Endothelial cell of umbilical vein (primary cell): ENCODE data around the gene DOCK1. TPM values are rescaled to one million over a fixed set of nuclear protein-coding genes. Genes with fewer than 3 reads are reported as not detected.
A peak's percentile ranks its signal among the peaks of the same experiment; 100 is the strongest.

Source experiments
- BruUV-seq: library from RNA; stranded (reverse); fragments of 400-500 nt; replicated peaks from 2 replicates; lab custom pipeline; 2021; lab: Mats Ljungman, UMichigan
- CTCF ChIA-PET: fragments of 300-600, 350-600 bp; sonication (Branson Sonifier 250); formaldehyde crosslinking; loops from one replicate; lab custom pipeline; 2021; ENCODE audit warnings: antibody characterized with exemption, inconsistent platforms; lab: Charles Lee
- POLR2A ChIA-PET: fragments of 300-600, 350-600 bp; sonication (Branson Sonifier 250); formaldehyde crosslinking; loops from one replicate; lab custom pipeline; 2021; ENCODE audit warnings: antibody characterized with exemption, inconsistent platforms; lab: Charles Lee
- DNase-seq: peaks from one replicate; pipeline ENCODE4 v3.0.0-alpha.2; 2011; ENCODE audit warnings: low read depth, low spot score
- FAIRE-seq: peaks from 2 replicates; lab custom pipeline; 2011; peaks lifted over from hg19 to GRCh38; lab: Jason Lieb, UNC
- H2AFZ ChIP-seq: 2 replicates; pipeline ENCODE4 v1.6.0; 2012; ENCODE audit warnings: low read depth, low read length, control low read depth, inconsistent platforms
- H3K27ac ChIP-seq: 2 replicates; pipeline ENCODE4 v1.5.1; 2011; ENCODE audit warnings: low read depth, mild to moderate bottlenecking, control low read depth, low read length, moderate library complexity; ENCODE audit not compliant: insufficient read depth
- H3K27me3 ChIP-seq, 2 experiments: 2 replicates each; pipeline versions ENCODE4 v1.6.0 to v1.6.1; 2011; ENCODE audit warnings: low read length in 2 of 2, mixed read lengths in 1 of 2; ENCODE audit not compliant: control insufficient read depth in 2 of 2, insufficient read depth in 2 of 2
- H3K36me3 ChIP-seq, 2 experiments: 2 replicates in 1 of 2; 3 replicates in 1 of 2; pipeline ENCODE4 v1.5.1; 2011; ENCODE audit warnings: low read length in 2 of 2, mild to moderate bottlenecking in 1 of 2, moderate library complexity in 1 of 2; ENCODE audit not compliant: control insufficient read depth in 2 of 2, insufficient read depth in 2 of 2; ENCODE audit errors: extremely low read depth in 1 of 2
- H3K4me1 ChIP-seq: 3 replicates; pipeline ENCODE4 v1.5.1; 2011; ENCODE audit warnings: mild to moderate bottlenecking, low read length; ENCODE audit not compliant: control insufficient read depth, insufficient read depth; ENCODE audit errors: extremely low read depth
- H3K4me2 ChIP-seq: 2 replicates; pipeline ENCODE4 v1.6.1; 2011; ENCODE audit warnings: low read length, control low read depth, mixed read lengths; ENCODE audit not compliant: insufficient read depth
- H3K4me3 ChIP-seq, 3 experiments: fragments of 200-600 bp in 1 of 3; sonication (generic), shearing (Covaris generic) in 1 of 3; replicated peaks in 1 of 3; 2 replicates each; pipeline ENCODE4 v1.5.1; 2011 to 2016; ENCODE audit warnings: control low read depth in 3 of 3, low read length in 3 of 3, mild to moderate bottlenecking in 2 of 3, inconsistent platforms in 1 of 3, low read depth in 1 of 3, moderate library complexity in 1 of 3; ENCODE audit not compliant: insufficient read depth in 1 of 3
- H3K79me2 ChIP-seq: 2 replicates; pipeline ENCODE4 v1.6.0; 2012; ENCODE audit warnings: low read length, inconsistent platforms; ENCODE audit not compliant: control insufficient read depth, insufficient read depth
- H3K9ac ChIP-seq: replicated peaks from 2 replicates; pipeline ENCODE3; 2011; ENCODE audit warnings: low read length, control low read depth; ENCODE audit not compliant: insufficient read depth; ENCODE audit errors: extremely low read depth
- H3K9me1 ChIP-seq: replicated peaks from 3 replicates; pipeline ENCODE4 v1.6.0; 2011; ENCODE audit warnings: mild to moderate bottlenecking, low read length; ENCODE audit not compliant: control insufficient read depth, insufficient read depth; ENCODE audit errors: extremely low read depth
- H3K9me3 ChIP-seq: replicated peaks from 2 replicates; pipeline ENCODE4 v1.5.1; 2012; ENCODE audit warnings: low read length, inconsistent platforms; ENCODE audit not compliant: control insufficient read depth, insufficient read depth
- H4K20me1 ChIP-seq: replicated peaks from 2 replicates; pipeline ENCODE3; 2011; ENCODE audit warnings: mild to moderate bottlenecking, low read length; ENCODE audit not compliant: control insufficient read depth, insufficient read depth; ENCODE audit errors: extremely low read depth
- CTCF ChIP-seq, 2 donors: IDR thresholded peaks; 1 replicate in 1 of 2; 2 replicates in 1 of 2; pipeline ENCODE4 v1.5.1; 2011; ENCODE audit warnings: low read length in 2 of 2, mild to moderate bottlenecking in 2 of 2, moderate library complexity in 2 of 2, control low read depth in 1 of 2, inconsistent platforms in 1 of 2, low read depth in 1 of 2; ENCODE audit not compliant: insufficient read depth in 1 of 2; ENCODE audit errors: extremely low read depth in 1 of 2
- EZH2 ChIP-seq: IDR thresholded peaks from 2 replicates; pipeline ENCODE4 v1.6.1; 2012; ENCODE audit warnings: borderline replicate concordance, low read depth, mild to moderate bottlenecking, moderate library complexity, low read length, inconsistent platforms; ENCODE audit not compliant: severe bottlenecking
- MYC ChIP-seq: IDR thresholded peaks from one replicate; pipeline ENCODE4 v1.6.1; 2011; ENCODE audit warnings: mild to moderate bottlenecking, low read depth, low read length
- POLR2A ChIP-seq: IDR thresholded peaks from 2 replicates; pipeline ENCODE4 v1.6.1; 2012; ENCODE audit warnings: low read depth, mild to moderate bottlenecking, control low read depth, low read length
- dilution Hi-C: fragments of 300-500 bp; cut with MboI; formaldehyde crosslinking; loops from one replicate; pipeline ENCODE4 v1.15.0; 2019; ENCODE audit warnings: low sequenced_read_pairs; ENCODE audit not compliant: extremely low pct_ligation_motif_present
- intact Hi-C: fragments of 100-400 bp; cut with micrococcal nuclease; formaldehyde crosslinking; loops from one replicate; pipeline ENCODE4 v1.10.0; 2022
- polyA plus RNA-seq, 4 experiments: library from polyadenylated mRNA; depleted of rRNA in 3 of 4; stranded (reverse) in 3 of 4; unstranded in 1 of 4; fragments of >200 nt; gene quantifications; 2 replicates each; pipeline versions ENCODE4 v1.2.1 to v1.2.3, GENCODE V29; 2011 to 2012; ENCODE audit warnings: missing spikeins in 1 of 4
- total RNA-seq: library from RNA; stranded (reverse); gene quantifications from 2 replicates; pipeline ENCODE4 v1.2.3, GENCODE V29; 2021
- TF ChIP-seq, protein P1 (sequence below): IDR thresholded peaks from 2 replicates; pipeline ENCODE4 v1.6.1; 2011; ENCODE audit not compliant: insufficient read depth, insufficient read length

Gene DOCK1
- total and polyA plus RNA-seq, 2 donors (not counting 3 experiments of a cell fraction or from before 2014, with no cell fraction given): 22.5 to 83.1 TPM

GRCh38 chr10:127243490-127244272 is 338.5 kb downstream of the DOCK1 start:
- no peaks in the 10 kb centered on the region for H3K27me3 ChIP-seq
- H3K27ac ChIP-seq: no peak overlapping the region
- H3K9me3 ChIP-seq: no peaks in the 10 kb centered on the region
- no peak for TF ChIP-seq MYC
- TF ChIP-seq EZH2: no peak
- TF ChIP-seq CTCF (IDR thresholded peaks at IDR 0.05; ENCODE audit: extremely low read depth in 1 of 2, insufficient read depth in 1 of 2, low read depth in 1 of 2, low read length in 2 of 2): peak; percentile 67 to 77
- TF ChIP-seq, protein P1, sequence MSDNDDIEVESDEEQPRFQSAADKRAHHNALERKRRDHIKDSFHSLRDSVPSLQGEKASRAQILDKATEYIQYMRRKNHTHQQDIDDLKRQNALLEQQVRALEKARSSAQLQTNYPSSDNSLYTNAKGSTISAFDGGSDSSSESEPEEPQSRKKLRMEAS: no peak
- TF ChIP-seq POLR2A: no peak
- FAIRE-seq (peak; percentile 35), DNase-seq (peak; percentile 58)
- H2AFZ ChIP-seq: no peak overlapping the region
- dilution Hi-C loops (no loop called here), intact Hi-C loops (loop anchor here (1.0 to 10.0 kb wide), 2 partner anchors 112 to 611 kb away; no protein-coding TSS in a partner anchor)
- no peaks in the 10 kb centered on the region for H4K20me1 ChIP-seq
- no peaks in the 10 kb centered on the region for H3K79me2 ChIP-seq
- ChIA-PET CTCF (interaction anchor here (0.6 to 2.2 kb wide), 44 partner anchors 9 to 1309 kb away, joined by 3 to 20 read pairs (median 4); partner anchors contain the start of gene INSYN2A), POLR2A (no interaction called here)
- H3K9me1 ChIP-seq: no peaks in the 10 kb centered on the region
- no TSS peak for BruUV-seq
- H3K36me3 ChIP-seq: peaks cover 1 to 2% of the 10 kb centered on the region in 2 experiments
- no peaks in the 10 kb centered on the region for H3K4me1 ChIP-seq
- H3K4me2 ChIP-seq: no peak overlapping the region
- H3K4me3 ChIP-seq: no peak overlapping the region
- H3K9ac ChIP-seq: no peak overlapping the region
